Activated T-cell treated with anti-CD3 and anti-CD28 coated beads for 24 hours (primary cell): Measurements from ENCODE around the gene PIP4K2B.

Experiments used
- DNase-seq: peaks from one replicate; pipeline ENCODE4 v3.0.0-alpha.2; 2020; ENCODE audit warnings: low read depth

Gene PIP4K2B

GRCh38 chr17:38779965-38780752, 19.2 kb downstream of the PIP4K2B start:
- no peak for DNase-seq

- DNase-seq, result no peak
Measured at GRCh38 chr17:38777641-38778250, 21.6 kb downstream of the PIP4K2B start.

GRCh38 chr17:38773258-38773657, 26.1 kb downstream of the PIP4K2B start:
- no peak for DNase-seq

- DNase-seq, result no peak
Measured at GRCh38 chr17:38768417-38768816, 30.9 kb downstream of the PIP4K2B start.

GRCh38 chr17:38766341-38766740, 33.0 kb downstream of the PIP4K2B start:
- DNase-seq, result no peak

- DNase-seq, result no peak
Measured at GRCh38 chr17:38762231-38762630, 37.1 kb downstream of the PIP4K2B start.

- no peak for DNase-seq
Measured at GRCh38 chr17:38761612-38762011, 37.7 kb downstream of the PIP4K2B start.

GRCh38 chr17:38753071-38753506, 46.3 kb downstream of the PIP4K2B start:
- DNase-seq, result no peak

- DNase-seq, result peak; percentile 96
Measured at GRCh38 chr17:38752308-38753070, 46.9 kb downstream of the PIP4K2B start, which contains the start of gene PSMB3. PSMB3 (plus strand) TSS chr17:38752741; CDS start chr17:38752827, 86 bp downstream.

GRCh38 chr17:38751808-38752307, 47.5 kb downstream of the PIP4K2B start:
- peak; percentile 78 for DNase-seq

GRCh38 chr17:38751144-38751807, 48.1 kb downstream of the PIP4K2B start:
- DNase-seq, result no peak

GRCh38 chr17:38750312-38751121, 48.8 kb downstream of the PIP4K2B start:
- DNase-seq, result no peak

- DNase-seq, result no peak
Measured at GRCh38 chr17:38750044-38750311, 49.4 kb downstream of the PIP4K2B start.

GRCh38 chr17:38749223-38750043, 49.9 kb downstream of the PIP4K2B start:
- no peak for DNase-seq

GRCh38 chr17:38748892-38749222, 50.5 kb downstream of the PIP4K2B start:
- DNase-seq, result no peak

GRCh38 chr17:38748149-38748891, 51.0 kb downstream of the PIP4K2B start, which contains the start of gene PCGF2:
PCGF2 (minus strand) TSS chr17:38748336; CDS start chr17:38740402, 7,934 bp downstream.
- DNase-seq, result no peak

- no peak for DNase-seq
Measured at GRCh38 chr17:38747463-38748148, 51.8 kb downstream of the PIP4K2B start.

GRCh38 chr17:38746849-38747462, 52.4 kb downstream of the PIP4K2B start:
- DNase-seq, result no peak
